ENCODE data around the gene STAG3.
"Not testable (repeated sequence)": the region's sequence is repeated elsewhere in the genome, so short reads cannot be mapped to it uniquely, and the experiment has no call there.

Gene STAG3, protein sequence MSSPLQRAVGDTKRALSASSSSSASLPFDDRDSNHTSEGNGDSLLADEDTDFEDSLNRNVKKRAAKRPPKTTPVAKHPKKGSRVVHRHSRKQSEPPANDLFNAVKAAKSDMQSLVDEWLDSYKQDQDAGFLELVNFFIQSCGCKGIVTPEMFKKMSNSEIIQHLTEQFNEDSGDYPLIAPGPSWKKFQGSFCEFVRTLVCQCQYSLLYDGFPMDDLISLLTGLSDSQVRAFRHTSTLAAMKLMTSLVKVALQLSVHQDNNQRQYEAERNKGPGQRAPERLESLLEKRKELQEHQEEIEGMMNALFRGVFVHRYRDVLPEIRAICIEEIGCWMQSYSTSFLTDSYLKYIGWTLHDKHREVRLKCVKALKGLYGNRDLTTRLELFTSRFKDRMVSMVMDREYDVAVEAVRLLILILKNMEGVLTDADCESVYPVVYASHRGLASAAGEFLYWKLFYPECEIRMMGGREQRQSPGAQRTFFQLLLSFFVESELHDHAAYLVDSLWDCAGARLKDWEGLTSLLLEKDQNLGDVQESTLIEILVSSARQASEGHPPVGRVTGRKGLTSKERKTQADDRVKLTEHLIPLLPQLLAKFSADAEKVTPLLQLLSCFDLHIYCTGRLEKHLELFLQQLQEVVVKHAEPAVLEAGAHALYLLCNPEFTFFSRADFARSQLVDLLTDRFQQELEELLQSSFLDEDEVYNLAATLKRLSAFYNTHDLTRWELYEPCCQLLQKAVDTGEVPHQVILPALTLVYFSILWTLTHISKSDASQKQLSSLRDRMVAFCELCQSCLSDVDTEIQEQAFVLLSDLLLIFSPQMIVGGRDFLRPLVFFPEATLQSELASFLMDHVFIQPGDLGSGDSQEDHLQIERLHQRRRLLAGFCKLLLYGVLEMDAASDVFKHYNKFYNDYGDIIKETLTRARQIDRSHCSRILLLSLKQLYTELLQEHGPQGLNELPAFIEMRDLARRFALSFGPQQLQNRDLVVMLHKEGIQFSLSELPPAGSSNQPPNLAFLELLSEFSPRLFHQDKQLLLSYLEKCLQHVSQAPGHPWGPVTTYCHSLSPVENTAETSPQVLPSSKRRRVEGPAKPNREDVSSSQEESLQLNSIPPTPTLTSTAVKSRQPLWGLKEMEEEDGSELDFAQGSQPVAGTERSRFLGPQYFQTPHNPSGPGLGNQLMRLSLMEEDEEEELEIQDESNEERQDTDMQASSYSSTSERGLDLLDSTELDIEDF

GRCh38 chr7:100177045-100178001 is at the start of gene STAG3, which contains the start of gene GPC2:
STAG3 (plus strand) TSS chr7:100177918; CDS start chr7:100180557, 2,639 bp downstream.
GPC2 (minus strand) TSS chr7:100177381; CDS start chr7:100177199, 182 bp downstream.
- DNase-seq (ENCODE audit: low read depth in 2 of 2): peak; percentile 94 to 99

- DNase-seq (ENCODE audit: low read depth in 2 of 2): no peak
These were observed 49.1 kb upstream of the STAG3 start for GRCh38 chr7:100128637-100128963.

GRCh38 chr7:100130220-100130607 is 47.5 kb upstream of the STAG3 start:
- not testable (repeated sequence) for DNase-seq (ENCODE audit: low read depth in 2 of 2)

DNA sequence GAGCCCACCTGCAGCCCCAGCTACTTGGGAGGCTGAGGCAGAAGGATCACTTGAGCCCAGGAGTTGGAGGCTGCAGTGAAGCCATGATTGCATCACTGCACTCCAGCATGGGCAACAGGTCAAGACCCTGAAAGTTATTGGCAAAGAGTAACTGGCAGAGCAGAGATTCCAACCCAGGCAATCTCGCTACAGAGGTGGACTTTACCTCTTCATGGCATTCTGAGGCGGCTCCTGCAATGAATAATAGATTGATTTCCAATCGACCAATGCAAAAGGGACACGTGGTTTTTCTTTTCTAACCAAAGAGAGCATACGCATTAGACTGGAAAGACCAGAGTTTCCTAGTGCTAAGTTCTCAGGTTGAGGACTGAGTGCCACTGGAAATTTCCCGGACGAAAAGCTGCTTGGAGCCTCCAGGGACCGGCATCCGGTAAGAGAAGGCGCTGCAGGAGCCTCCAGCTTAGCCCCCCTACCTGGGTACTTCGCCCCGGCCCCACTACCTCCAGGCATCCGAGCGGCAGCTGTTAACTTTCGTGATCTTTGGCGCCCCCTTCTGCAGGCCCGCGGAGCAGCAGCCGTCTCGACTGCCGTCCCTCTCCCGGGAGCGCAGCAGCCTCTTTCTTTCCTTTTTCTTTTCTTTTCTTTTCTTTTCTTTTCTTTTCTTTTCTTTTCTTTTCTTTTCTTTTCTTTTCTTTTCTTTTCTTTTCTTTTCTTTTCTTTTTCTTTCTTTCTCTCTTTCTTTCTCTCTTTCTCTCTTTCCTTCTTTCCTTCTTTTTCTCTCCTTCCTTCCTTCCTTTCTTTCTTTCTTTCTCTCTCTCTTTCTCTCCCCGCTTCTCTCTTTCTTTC is 46.9 kb upstream of the STAG3 start:
- peak; percentile 50 to 82 for DNase-seq (ENCODE audit: low read depth in 2 of 2)

- DNase-seq (ENCODE audit: low read depth in 2 of 2): no peak
These were observed 45.6 kb upstream of the STAG3 start for GRCh38 chr7:100132126-100132525.

DNA sequence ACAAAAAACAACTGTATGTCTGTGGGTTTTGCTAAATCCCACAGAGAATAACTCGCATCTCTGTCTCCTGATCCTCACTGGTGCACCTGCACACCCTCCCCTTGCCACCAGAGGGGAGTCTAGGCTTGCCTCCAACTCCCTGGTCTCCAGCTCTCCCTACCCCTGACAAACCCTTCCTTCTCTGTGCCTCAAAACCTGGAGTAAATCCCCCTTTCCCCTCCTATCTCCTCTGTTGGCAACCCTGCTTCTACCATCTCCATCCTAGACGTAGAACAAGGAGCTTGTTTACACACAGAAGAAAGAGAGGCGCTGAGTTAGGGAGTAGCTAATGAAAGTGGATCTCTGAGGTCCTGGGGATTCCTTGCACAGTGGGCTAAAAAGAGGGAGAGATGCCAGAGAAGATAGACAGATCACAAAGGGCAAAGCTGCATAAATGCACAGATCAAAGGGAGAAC is 45.0 kb upstream of the STAG3 start:
- no peak for DNase-seq (ENCODE audit: low read depth in 2 of 2)

DNA sequence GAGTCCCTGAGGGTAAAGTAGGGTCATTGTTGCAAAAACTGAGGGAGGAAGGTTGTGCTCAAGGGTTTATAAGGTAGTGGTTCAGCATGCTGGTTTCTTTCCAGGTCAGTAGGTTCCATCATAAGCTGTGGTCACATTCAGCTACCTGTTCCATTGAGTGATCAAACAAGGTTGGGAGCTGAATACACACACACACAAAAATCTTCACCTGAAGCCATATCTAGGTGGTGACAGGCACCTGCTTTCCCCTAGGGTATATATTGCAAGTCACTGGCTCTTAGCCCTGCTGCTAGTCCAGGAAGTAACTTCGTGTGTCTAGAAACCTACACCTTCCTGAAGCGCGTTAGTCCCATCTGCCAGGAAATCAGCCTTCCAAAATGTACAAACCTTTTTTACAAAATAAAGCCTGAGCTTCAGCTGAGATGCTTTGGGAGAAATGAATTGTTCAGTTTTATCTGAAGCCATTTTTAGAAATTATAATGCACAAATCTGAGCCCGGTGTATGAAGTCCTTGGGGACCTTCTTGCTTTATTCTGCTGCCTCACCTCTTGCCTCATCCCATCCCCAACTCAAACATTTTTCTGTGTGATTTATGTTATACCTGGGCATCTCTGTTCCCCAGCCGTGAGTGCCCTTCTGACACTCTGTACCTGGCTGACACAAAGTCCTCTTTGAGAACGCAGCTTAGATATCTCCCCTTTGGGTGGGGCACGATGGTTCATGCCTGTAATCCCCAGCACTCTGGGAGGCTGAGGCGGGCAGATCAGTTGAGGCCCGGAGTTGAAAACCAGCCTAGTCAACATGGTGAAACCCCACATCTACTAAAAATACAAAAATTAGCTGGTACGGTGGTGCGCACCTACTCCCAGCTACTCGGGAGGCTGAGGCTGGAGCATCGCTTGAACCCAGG is 39.6 kb upstream of the STAG3 start:
- DNase-seq (ENCODE audit: low read depth in 2 of 2): no peak

DNA sequence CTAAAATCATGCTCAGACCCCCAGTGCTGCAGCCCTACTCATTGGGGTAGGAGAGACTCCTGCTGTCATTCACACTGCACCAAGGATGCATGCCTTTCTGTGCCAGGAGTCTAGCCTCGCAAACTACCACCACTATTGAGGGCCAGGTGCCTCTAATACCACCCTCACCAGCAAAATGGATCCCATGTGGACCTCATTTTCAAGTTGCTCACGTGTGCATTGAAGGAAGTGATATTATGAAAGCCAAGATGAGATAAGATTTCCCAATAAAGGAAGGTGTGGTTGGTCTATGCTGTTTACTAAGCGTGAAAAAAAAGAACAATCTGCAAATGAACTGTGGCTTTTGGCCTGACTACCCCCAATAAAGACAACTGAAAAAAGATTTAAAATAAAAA is 36.2 kb upstream of the STAG3 start:
- no peak for DNase-seq (ENCODE audit: low read depth in 2 of 2)

DNA sequence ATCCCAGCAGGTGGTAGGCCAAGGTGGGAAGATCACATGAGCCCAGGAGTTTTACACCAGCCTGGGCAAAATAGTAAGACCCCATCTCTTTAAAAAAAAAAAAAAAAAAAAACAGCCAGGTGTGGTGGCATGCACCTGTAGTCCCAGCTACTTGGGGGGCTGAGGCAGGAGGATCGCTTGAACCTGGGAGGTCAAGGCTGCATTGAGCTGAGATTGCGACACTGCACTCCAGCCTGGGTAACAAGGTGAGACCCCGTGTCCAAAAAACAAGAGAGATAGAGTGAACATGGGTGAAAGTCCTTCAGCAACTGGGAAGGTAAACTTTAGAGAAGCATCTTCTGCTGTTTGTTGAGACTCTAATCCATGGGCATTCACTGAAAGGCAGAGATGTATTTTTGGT is 35.3 kb upstream of the STAG3 start:
- DNase-seq (ENCODE audit: low read depth in 2 of 2): no peak

DNA sequence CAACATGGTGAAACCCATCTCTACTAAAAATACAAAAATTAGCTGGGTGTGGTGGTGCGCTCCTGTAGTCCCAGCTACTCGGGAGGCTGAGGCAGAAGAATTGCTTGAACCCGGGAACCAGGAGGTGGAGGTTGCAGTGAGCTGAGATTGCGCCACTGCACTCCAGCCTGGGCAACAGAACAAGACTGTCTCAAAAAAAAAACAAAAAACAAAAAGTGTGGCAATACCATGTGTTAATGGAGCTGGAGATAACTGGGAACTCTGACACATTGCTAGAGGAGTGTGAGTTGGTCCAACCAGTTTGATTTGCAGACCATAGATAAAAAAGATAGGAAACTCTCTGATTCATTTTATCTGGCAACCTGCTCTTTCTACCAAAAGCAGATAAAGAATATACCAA is 31.4 kb upstream of the STAG3 start:
- DNase-seq (ENCODE audit: low read depth in 2 of 2): not testable (repeated sequence)

DNA sequence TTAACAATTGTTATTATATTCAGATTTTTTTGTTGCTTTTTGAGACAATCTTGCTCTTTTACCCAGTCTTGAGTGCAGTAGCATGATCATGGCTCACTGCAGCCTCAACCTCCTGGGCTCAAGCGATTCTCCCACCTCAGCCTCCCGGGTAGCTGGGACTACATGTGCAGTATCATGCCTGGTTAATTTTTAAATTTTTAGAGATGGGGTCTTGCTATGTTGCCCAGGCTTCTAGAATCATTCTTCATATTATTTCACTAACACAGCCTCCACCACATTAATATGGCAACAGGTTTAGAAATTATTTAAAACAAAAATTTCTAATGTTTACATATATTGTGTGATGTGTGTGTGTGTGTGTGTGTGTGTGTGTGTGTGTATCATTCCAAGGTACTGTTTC is 30.4 kb upstream of the STAG3 start:
- no peak for DNase-seq (ENCODE audit: low read depth in 2 of 2)

DNA sequence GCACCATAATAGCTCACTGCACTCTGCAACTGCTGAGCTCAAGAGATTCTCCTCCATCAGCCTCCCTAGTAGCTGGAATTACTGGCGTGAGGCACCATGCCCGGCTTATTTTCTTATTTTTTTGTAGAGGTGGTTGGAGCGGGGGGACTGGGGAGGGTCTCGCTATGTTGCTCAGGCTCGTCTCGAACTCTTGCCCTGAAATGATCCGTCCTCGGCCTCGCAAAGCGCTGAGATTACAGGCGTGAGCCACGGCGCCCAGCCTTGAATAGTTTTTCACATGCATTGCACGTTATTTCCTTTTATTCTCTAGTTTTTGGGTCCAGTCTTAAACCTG is 29.5 kb upstream of the STAG3 start:
- DNase-seq (ENCODE audit: low read depth in 2 of 2): no peak

- peak; percentile 91 to 97 for DNase-seq (ENCODE audit: low read depth in 2 of 2)
These were observed 29.0 kb upstream of the STAG3 start, which contains the start of gene LAMTOR4 for GRCh38 chr7:100148559-100149328. LAMTOR4 (plus strand) TSS chr7:100148918; CDS start chr7:100148973, 55 bp downstream.

- no peak for DNase-seq (ENCODE audit: low read depth in 2 of 2)
These were observed 25.3 kb upstream of the STAG3 start for GRCh38 chr7:100152404-100152803.

DNA sequence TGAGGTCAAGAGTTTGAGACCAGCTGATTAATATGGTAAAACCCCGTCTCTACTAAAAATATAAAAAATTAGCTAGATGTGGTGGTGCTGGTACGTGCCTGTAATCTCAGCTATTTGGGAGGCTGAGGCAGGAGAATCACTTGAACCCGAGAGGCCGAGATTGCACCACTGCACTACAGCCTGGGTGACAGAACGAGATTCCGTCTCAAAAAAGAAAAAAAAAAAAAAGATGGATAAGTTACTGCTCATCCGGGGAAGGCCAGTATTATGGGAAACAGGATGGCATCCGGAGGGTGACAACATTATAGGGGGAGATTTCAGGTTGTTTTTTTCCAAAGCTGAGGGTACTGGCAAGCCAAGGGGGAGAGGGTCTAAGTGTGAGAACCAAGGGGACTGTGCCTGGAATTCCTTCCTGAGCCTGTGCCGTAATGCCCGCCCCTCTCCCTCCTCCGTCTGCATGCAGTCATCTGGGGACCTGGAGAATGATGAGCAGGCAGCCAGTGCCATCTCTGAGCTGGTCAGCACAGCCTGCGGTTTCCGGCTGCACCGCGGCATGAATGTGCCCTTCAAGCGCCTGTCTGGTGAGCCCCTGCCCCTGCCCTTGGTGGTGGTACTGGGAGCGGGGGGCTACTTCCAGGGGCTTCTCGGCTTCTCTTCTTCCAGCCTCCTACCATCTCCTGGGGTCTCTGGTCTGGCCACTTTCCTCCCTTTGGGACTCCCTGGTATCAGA is 24.6 kb upstream of the STAG3 start:
- DNase-seq (ENCODE audit: low read depth in 2 of 2): no peak

DNA sequence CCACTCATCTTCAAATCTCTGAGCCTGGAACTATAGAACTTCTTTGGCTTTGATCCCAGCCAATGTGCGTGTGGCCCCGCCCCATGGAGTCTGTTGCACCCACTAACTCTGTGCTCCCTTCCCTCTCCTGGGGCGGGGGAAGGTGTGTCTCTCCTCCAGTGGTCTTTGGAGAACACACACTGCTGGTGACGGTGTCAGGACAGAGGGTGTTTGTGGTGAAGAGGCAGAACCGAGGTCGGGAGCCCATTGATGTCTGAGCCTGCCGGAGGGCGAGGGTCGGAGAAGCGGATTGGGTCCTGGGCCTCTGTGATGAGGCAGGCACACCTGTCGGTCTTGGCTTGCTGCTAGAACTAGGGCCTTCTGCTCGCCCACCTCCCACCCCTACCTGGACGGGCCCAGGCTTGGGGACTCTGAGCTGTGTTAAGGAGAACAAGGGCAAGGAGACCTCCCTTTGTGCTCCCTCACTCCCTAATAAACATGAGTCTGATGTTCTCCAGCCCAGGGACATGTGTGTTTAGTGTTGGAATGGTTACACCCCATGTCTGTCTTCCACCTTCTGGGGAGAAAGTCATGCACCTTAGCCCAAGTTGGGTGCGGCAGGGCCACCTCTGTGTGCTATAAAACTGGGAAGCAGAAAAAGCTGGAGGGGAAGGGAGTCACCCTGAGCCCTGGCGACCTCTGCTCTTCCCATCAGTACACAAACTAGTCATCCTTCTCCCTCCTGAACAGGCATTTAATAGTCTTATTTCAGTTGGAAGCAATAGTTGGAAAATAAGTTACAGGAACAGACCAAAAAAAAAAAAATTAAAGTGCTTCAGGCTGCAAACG is 23.8 kb upstream of the STAG3 start:
- DNase-seq (ENCODE audit: low read depth in 2 of 2): no peak
